ENCODE measurements around the gene NEUROD2.

DNA sequence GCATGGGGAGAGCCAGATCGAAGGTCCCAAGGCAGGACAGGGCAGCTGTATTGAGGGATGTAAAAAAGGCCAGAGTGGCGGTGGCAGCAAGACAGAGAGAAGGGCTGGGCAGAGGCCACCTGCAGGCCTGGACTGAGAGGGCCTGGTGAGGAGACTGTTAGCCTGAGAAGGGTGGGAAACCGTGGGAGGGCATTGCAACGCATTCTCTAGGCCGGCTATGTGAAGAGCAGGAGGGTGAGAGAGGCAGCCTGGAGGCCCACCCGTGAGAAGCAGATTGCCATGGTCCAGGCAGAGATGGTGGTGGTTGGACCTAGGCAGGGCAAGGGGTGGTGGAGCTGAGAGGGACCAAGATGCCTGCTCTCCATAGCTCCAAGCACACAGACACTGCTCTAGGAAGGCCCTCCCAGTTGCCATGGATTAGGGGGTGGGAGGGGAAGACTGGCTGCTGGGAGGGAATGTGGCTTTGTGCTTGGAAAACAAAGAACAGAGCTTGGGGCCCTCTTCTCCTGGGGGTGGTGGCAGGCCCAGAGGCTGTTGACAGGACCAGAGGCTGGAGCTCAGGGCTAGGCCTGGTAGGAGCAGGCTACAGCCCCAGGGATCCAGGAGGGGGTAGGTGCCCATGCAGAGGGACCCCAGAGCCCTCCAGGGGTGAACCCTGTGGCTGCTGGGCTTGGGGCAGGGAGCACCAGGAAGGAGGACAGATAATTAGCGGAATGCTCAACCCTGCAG lies 45.0 kb upstream of the NEUROD2 start:
- TF ChIP-seq ZFP3 (CRISPR knock-in tag; IDR thresholded peaks at IDR 0.05) = no peak
- TF ChIP-seq ARNTL (CRISPR knock-in tag; IDR thresholded peaks at IDR 0.05; ENCODE audit: borderline replicate concordance, low read depth) = no peak
- TF ChIP-seq TOX (CRISPR knock-in tag; IDR thresholded peaks at IDR 0.05; ENCODE audit: borderline replicate concordance) = no peak
- no peak for TF ChIP-seq ZNF70 (CRISPR knock-in tag; IDR thresholded peaks at IDR 0.05)
- TF ChIP-seq CSDC2 (CRISPR knock-in tag; IDR thresholded peaks at IDR 0.05) = no peak
- TF ChIP-seq, protein P1, sequence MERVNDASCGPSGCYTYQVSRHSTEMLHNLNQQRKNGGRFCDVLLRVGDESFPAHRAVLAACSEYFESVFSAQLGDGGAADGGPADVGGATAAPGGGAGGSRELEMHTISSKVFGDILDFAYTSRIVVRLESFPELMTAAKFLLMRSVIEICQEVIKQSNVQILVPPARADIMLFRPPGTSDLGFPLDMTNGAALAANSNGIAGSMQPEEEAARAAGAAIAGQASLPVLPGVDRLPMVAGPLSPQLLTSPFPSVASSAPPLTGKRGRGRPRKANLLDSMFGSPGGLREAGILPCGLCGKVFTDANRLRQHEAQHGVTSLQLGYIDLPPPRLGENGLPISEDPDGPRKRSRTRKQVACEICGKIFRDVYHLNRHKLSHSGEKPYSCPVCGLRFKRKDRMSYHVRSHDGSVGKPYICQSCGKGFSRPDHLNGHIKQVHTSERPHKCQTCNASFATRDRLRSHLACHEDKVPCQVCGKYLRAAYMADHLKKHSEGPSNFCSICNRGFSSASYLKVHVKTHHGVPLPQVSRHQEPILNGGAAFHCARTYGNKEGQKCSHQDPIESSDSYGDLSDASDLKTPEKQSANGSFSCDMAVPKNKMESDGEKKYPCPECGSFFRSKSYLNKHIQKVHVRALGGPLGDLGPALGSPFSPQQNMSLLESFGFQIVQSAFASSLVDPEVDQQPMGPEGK (CRISPR knock-in tag; IDR thresholded peaks at IDR 0.05; ENCODE audit: borderline replicate concordance) = no peak
- no peak for TF ChIP-seq RARB (CRISPR knock-in tag; IDR thresholded peaks at IDR 0.05)
- TF ChIP-seq, protein P2, sequence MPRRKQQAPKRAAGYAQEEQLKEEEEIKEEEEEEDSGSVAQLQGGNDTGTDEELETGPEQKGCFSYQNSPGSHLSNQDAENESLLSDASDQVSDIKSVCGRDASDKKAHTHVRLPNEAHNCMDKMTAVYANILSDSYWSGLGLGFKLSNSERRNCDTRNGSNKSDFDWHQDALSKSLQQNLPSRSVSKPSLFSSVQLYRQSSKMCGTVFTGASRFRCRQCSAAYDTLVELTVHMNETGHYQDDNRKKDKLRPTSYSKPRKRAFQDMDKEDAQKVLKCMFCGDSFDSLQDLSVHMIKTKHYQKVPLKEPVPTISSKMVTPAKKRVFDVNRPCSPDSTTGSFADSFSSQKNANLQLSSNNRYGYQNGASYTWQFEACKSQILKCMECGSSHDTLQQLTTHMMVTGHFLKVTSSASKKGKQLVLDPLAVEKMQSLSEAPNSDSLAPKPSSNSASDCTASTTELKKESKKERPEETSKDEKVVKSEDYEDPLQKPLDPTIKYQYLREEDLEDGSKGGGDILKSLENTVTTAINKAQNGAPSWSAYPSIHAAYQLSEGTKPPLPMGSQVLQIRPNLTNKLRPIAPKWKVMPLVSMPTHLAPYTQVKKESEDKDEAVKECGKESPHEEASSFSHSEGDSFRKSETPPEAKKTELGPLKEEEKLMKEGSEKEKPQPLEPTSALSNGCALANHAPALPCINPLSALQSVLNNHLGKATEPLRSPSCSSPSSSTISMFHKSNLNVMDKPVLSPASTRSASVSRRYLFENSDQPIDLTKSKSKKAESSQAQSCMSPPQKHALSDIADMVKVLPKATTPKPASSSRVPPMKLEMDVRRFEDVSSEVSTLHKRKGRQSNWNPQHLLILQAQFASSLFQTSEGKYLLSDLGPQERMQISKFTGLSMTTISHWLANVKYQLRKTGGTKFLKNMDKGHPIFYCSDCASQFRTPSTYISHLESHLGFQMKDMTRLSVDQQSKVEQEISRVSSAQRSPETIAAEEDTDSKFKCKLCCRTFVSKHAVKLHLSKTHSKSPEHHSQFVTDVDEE (CRISPR knock-in tag; IDR thresholded peaks at IDR 0.05) = no peak
- TF ChIP-seq TCF4 (CRISPR knock-in tag; IDR thresholded peaks at IDR 0.05; ENCODE audit: borderline replicate concordance) = no peak
